Sigmoid colon (tissue), 7 donors: ENCODE data around the gene SLC6A9. TPM values are rescaled to one million over a fixed set of nuclear protein-coding genes. Genes with fewer than 3 reads are reported as not detected.

Experiments used
- DNase-seq: peaks from one replicate; pipeline ENCODE4 v3.0.0-alpha.2; 2019
- H3K27ac ChIP-seq, 4 donors: fragments of 200-600 bp; sonication (generic); one replicate each; pipeline ENCODE4 v1.5.1; 2016 to 2019; ENCODE audit warnings: mild to moderate bottlenecking in 1 of 4
- H3K27me3 ChIP-seq, 3 donors: fragments of 200-600 bp; sonication (generic); one replicate each; pipeline ENCODE4 v1.5.1; 2019; ENCODE audit warnings: mild to moderate bottlenecking in 1 of 3
- H3K36me3 ChIP-seq, 4 donors: fragments of 200-600 bp; sonication (generic); one replicate each; pipeline ENCODE4 v1.5.1; 2016 to 2019
- H3K4me1 ChIP-seq, 4 donors: fragments of 200-600 bp; sonication (generic); one replicate each; pipeline ENCODE4 v1.5.1; 2017 to 2019
- H3K4me3 ChIP-seq, 4 donors: fragments of 200-600 bp; sonication (generic); one replicate each; pipeline ENCODE4 v1.5.1; 2017 to 2019; ENCODE audit warnings: mild to moderate bottlenecking in 2 of 4, moderate library complexity in 1 of 4
- H3K9me3 ChIP-seq, 4 donors: fragments of 200-600 bp in 3 of 4; sonication (generic) in 3 of 4; one replicate each; pipeline versions ENCODE4 v1.5.1 to v1.6.1; 2013 to 2019
- EP300 ChIP-seq, 4 donors: sonication (generic); formaldehyde crosslinking; IDR thresholded peaks; one replicate each; pipeline ENCODE4 v1.6.1; 2017; ENCODE audit warnings: antibody characterized with exemption in 4 of 4
- POLR2A ChIP-seq, 2 donors: fragments of 450-650 bp; IDR thresholded peaks; one replicate each; pipeline ENCODE4 v1.6.1; 2016; ENCODE audit warnings: antibody characterized with exemption in 2 of 2, mild to moderate bottlenecking in 2 of 2, moderate library complexity in 2 of 2
- POLR2AphosphoS5 ChIP-seq, 4 donors: sonication (generic); formaldehyde crosslinking; IDR thresholded peaks; one replicate each; pipeline ENCODE4 v1.6.1; 2017; ENCODE audit warnings: antibody characterized with exemption in 4 of 4
- WGBS, 2 donors: extraction: QIAGEN DNeasy Blood & Tissue Kit; methylation state at CpG; one replicate each; pipeline ENCODE4 v1.1.7; 2013; 5-methylcytosine and 5-hydroxymethylcytosine counted together
- intact Hi-C: fragments of 100-400 bp; cut with DNase I; formaldehyde crosslinking; loops from one replicate; pipeline ENCODE4 v1.15.1; 2023
- polyA plus RNA-seq, 3 donors: library from polyadenylated mRNA; stranded (reverse); fragments of 200-250 nt; gene quantifications; one replicate each; pipeline ENCODE4 v1.2.3, GENCODE V29; 2013
- total RNA-seq, 4 donors: library from RNA; depleted of rRNA; stranded (reverse); fragments of >200 nt; gene quantifications; one replicate each; pipeline ENCODE4 v1.1.0, GENCODE V29; 2016
- TF ChIP-seq, protein P1 (sequence below), 4 experiments: fragments of 450-650 bp in 3 of 4; fragments of 200-600 bp in 1 of 4; IDR thresholded peaks; one replicate each; pipeline ENCODE4 v1.5.1; 2016 to 2019; ENCODE audit warnings: antibody characterized with exemption in 4 of 4, mild to moderate bottlenecking in 3 of 4, moderate library complexity in 2 of 4
- donor health status: healthy with polysubstance abuse.
- donor health status: Bipolar disorder and iron deficiency.
- donor health status: healthy.

The SLC6A9 gene
- total and polyA plus RNA-seq, 7 donors = 2.4 to 24.5 (median 5.9) TPM

- TF ChIP-seq EP300 (IDR thresholded peaks at IDR 0.05) (no peak), POLR2AphosphoS5 (IDR thresholded peaks at IDR 0.05) (no peak), POLR2A (IDR thresholded peaks at IDR 0.05) (no peak)
- TF ChIP-seq, protein P1, sequence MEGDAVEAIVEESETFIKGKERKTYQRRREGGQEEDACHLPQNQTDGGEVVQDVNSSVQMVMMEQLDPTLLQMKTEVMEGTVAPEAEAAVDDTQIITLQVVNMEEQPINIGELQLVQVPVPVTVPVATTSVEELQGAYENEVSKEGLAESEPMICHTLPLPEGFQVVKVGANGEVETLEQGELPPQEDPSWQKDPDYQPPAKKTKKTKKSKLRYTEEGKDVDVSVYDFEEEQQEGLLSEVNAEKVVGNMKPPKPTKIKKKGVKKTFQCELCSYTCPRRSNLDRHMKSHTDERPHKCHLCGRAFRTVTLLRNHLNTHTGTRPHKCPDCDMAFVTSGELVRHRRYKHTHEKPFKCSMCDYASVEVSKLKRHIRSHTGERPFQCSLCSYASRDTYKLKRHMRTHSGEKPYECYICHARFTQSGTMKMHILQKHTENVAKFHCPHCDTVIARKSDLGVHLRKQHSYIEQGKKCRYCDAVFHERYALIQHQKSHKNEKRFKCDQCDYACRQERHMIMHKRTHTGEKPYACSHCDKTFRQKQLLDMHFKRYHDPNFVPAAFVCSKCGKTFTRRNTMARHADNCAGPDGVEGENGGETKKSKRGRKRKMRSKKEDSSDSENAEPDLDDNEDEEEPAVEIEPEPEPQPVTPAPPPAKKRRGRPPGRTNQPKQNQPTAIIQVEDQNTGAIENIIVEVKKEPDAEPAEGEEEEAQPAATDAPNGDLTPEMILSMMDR (IDR thresholded peaks at IDR 0.05) = no peak
Measured at GRCh38 chr1:43994071-43994470, 37.2 kb downstream of the SLC6A9 start.

DNA sequence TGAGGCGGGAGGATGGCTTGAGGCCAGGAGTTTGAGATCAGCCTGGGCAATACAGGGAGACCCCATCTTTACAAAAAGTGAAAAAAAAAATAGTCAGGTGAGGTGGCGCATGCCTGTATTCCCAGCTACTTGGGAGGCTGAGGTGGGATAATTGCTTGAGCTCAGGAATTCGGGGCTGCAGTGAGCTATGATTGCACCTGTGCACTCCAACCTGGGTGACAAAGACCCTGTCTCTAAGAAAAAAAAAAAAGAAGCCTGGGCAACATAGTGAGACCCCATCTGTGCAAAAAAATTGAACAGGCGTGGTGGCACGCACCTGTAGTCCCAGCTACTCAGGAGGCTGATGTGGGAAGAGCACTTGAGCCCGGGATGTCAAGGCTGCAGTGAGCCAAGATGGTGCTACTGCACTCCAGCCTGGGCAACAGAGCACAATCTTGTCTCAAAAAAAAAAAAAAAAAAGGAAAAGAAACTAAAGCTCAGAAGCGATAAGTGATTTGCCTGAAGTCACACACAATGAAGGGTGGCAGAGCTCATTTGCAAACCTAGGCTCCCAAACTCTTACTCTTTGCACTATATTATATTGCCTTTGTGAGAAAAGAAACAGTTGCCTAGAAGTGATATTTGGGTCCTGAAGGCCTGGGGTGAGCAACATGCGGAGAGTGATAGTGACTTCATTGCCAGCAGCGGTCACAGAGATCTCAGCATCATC is 37.9 kb downstream of the SLC6A9 start:
- Histone ChIP-seq H3K4me3 (no peak overlapping the region), H3K36me3 (peaks cover 0 to 2% (median 0%) of the 10 kb centered on the region in 4 donors), H3K27ac (no peak overlapping the region), H3K4me1 (peaks cover 0 to 18% (median 14%) of the 10 kb centered on the region in 4 donors), H3K9me3 (no peaks in the 10 kb centered on the region), H3K27me3 (no peaks in the 10 kb centered on the region)
- 89 to 96% methylated on average over 9 of the region's 9 CpGs for WGBS, 2 donors
- TF ChIP-seq, protein P1 (IDR thresholded peaks at IDR 0.05) = no peak
- TF ChIP-seq POLR2A (IDR thresholded peaks at IDR 0.05) (no peak), POLR2AphosphoS5 (IDR thresholded peaks at IDR 0.05) (no peak), EP300 (IDR thresholded peaks at IDR 0.05) (no peak)
- no peak for DNase-seq
- intact Hi-C loops = loop anchor here (5.0 to 10.0 kb wide), 2 partner anchors 46 to 221 kb away; partner anchors contain the start of genes DMAP1 and IPO13

More at GRCh38 chr1:43994071-43994470, 37.2 kb downstream of the SLC6A9 start:
- Histone ChIP-seq H3K27ac (no peak overlapping the region), H3K4me1 (peaks cover 0 to 18% (median 14%) of the 10 kb centered on the region in 4 donors), H3K9me3 (no peaks in the 10 kb centered on the region), H3K36me3 (peaks cover 0 to 7% (median 0%) of the 10 kb centered on the region in 4 donors), H3K27me3 (no peaks in the 10 kb centered on the region), H3K4me3 (no peak overlapping the region)
- DNase-seq = no peak
- intact Hi-C loops = loop anchor here (5.0 to 10.0 kb wide), 2 partner anchors 47 to 221 kb away; partner anchors contain the start of genes DMAP1 and IPO13
- 74 to 81% methylated on average over 7 of the region's 7 CpGs for whole genome bisulfite sequencing, 2 donors

DNA sequence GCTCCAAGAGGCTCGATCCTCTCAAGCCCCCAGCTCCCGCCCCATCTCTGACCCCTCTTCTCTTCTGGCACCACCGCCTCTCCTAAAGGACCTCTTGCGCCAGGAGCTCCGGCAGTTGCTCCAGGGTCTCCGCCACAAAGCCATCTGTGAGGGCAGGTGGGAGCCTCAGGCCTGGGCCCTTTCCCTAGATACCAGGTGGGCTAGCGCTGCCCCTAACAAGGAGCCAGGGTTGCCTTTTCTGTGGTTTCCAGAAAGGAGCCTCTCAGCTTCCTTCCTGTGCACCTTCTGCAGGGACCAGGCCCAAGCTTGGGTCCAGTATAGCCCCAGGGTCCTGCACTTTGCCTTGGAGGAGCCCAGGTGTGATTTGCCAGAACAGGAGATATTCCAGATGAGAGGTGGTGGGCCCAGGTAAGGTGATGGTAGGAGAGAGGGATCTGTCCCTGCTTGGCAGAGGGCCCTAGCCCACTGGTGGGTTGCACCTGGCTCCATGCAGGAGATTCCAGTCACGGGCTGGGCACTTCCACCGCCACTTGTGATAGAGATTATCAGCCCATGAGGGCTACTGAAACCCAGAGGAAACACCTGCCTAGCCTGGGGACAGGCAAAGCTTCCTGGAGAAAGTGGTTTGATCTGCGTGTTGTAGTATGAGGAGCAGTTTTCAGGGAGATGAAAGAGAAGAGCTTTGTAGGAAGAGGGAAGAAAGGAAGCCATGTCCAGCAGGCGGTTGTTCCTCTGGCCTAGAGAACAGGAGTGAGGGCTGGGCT is 38.8 kb downstream of the SLC6A9 start:
- intact Hi-C loops = loop anchor here (5.0 to 10.0 kb wide), 2 partner anchors 45 to 222 kb away; partner anchors contain the start of genes DMAP1 and IPO13
- TF ChIP-seq, protein P1 (IDR thresholded peaks at IDR 0.05) = no peak
- TF ChIP-seq POLR2AphosphoS5 (IDR thresholded peaks at IDR 0.05) (no peak), EP300 (IDR thresholded peaks at IDR 0.05) (no peak), POLR2A (IDR thresholded peaks at IDR 0.05) (no peak)
- H3K9me3 ChIP-seq = no peaks in the 10 kb centered on the region
- 40 to 49% methylated on average over 11 of the region's 11 CpGs for WGBS, 2 donors
- no peaks in the 10 kb centered on the region for H3K36me3 ChIP-seq
- DNase-seq = peak; percentile 75
- H3K4me1 ChIP-seq = peaks cover 0 to 18% (median 14%) of the 10 kb centered on the region in 4 donors
- H3K27me3 ChIP-seq = no peaks in the 10 kb centered on the region
- H3K4me3 ChIP-seq = peak overlapping the region; percentile 47 to 77 (median 56)
- peak overlapping the region; percentile 68 to 84 (median 79) for H3K27ac ChIP-seq

DNA sequence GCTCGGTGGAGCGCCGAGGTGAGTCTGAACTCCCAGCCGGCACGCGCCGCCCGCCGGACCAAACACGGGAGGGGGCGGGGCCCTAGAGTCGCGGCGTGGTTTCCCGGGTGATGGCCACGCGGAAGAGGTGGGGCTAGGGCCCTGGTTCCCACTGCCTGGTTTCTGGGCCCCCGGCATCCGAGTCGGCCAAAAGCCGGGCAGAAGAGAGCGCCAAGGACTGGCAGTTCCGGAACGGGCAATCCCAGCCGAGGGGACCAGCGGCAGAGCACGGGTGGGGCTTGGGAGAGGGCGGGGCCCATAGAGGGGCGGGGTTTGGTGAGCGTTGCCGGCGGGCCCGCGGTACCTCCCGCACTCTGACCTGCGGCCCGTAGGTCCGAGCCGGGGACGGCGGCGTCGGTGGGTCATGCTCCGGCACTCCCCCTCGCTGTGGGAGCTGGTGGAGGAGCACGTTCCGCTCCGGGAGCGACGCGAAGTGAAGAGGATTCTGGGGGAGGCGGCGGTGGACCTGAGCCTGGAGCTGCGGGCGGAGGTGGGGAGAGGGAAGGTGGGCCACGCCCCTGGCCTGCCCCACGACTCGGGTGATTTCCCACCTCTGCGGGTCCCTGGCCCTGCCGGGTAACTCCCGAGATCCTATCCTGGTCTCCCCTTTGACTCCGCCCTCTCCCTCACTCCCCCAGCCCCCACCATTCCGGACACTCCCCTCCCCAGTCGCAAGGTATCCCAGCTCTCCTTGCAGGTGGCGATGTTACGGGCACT is 39.6 kb downstream of the SLC6A9 start, which contains the start of gene CCDC24:
Gene CCDC24, plus strand, starts transcription at position 124 of the 756 bp plus-strand sequence. Its CDS starts 280 bp downstream, at position 404.
- Histone ChIP-seq H3K4me3 (peak within 1 kb of the TSS; percentile 47 to 77 (median 56)), H3K27ac (peak within 1 kb of the TSS; percentile 68 to 84 (median 79)), H3K36me3 (no peaks in the 10 kb centered on the region), H3K9me3 (no peaks in the 10 kb centered on the region), H3K4me1 (peaks cover 0 to 18% (median 14%) of the 10 kb centered on the region in 4 donors), H3K27me3 (no peaks in the 10 kb centered on the region)
- TF ChIP-seq, protein P1 (IDR thresholded peaks at IDR 0.05) = no peak
- TF ChIP-seq POLR2AphosphoS5 (IDR thresholded peaks at IDR 0.05) = peak; percentile 3 to 60 (median 55)
- WGBS, 2 donors = 0 to 1% methylated on average over 66 of the region's 66 CpGs
- intact Hi-C loops = loop anchor here (5.0 to 10.0 kb wide), 2 partner anchors 44 to 223 kb away; partner anchors contain the start of genes DMAP1 and IPO13
- peak; percentile 93 for DNase-seq
